ENCODE measurements around the gene NSD1. TPM values are rescaled to one million over a fixed set of nuclear protein-coding genes. Genes with fewer than 3 reads are reported as not detected.

Gene NSD1
- total RNA-seq, 4 donors from 2014 or later, result 41.1 to 58.4 (median 49.5) TPM

DNA sequence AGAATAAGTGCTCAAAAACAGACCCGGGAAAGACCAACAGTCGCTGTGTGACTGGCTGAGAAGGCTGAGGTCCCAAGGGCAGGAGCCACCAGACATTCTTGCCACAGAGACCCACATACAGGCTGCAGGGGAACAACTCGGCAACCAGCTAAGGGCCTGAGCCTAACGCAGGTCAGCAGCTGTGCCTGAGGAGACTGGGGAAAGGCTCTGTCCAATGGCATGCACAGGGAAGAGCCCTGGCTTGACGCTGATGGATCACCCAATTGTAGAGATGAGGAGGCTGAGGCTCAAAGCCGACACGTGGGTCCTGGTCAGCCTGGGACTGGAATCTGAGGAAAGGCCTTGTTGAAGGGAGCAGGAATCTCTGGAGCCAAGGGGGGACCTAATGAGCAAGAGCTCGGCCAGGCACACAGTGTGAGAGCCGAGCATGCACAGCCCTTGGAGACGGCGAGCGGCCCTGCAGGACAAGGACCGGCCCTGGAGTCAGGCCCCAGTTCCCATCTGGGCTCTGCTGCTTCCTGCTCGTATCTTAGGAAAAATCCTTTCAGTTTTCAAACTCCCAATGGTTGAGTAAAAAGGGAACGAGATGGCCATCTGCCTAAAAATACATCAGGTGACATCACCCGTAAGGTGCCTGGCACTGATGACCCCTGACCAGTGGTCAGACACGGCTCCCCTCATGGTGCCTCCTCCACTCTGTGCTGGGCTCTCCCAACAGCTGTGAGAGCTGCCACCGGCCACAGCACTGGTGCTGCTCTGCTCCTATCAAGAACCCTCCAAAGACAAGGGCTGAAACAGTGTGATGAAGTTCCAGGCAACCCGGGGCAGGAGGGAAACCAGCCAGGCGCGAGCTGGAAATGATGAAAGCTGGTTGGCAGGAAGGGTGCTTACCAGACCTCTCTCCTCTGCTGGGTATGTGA, 201.5 kb downstream of the NSD1 start:
- H3K4me3 ChIP-seq, result no peak overlapping the region
- 61 to 87% methylated on average over 5 to 7 of the region's 21 CpGs for WGBS, 2 donors (ENCODE audit: low coverage in 1 of 2)
- peaks cover 0 to 100% of the 10 kb centered on the region in 2 donors for H3K36me3 ChIP-seq
- peaks cover 0 to 8% (median 0%) of the 10 kb centered on the region in 3 donors for H3K4me1 ChIP-seq
- no peaks in the 10 kb centered on the region for H3K9me3 ChIP-seq
- no peak for TF ChIP-seq EP300 (IDR thresholded peaks at IDR 0.05)
- no peak for TF ChIP-seq POLR2AphosphoS5 (IDR thresholded peaks at IDR 0.05)
- TF ChIP-seq POLR2A (IDR thresholded peaks at IDR 0.05), result no peak
- no peak for TF ChIP-seq CTCF (IDR thresholded peaks at IDR 0.05)
- no peak for ATAC-seq
- no peak overlapping the region for H3K27ac ChIP-seq
- no peaks in the 10 kb centered on the region for H3K27me3 ChIP-seq

DNA sequence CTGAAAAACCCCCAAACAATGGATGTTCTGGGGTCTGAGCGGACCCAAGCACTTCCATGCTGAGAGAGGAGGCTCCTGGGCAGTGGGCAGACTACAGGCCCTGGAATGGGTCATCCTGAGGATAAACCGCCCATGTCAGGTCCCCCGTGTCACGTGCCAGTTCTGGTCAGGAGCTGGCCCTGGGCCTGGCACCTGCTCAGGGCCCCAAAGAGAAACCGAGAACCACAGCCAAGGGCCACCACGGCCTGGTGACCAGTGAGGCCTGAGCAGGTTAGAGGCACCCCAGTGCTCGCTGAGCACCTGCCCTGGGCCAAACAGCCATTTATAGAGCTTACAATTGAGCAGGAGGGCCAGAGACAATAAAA, 202.1 kb downstream of the NSD1 start:
- no peak overlapping the region for H3K27ac ChIP-seq
- no peak for ATAC-seq
- no peaks in the 10 kb centered on the region for H3K27me3 ChIP-seq
- peaks cover 0 to 8% (median 0%) of the 10 kb centered on the region in 3 donors for H3K4me1 ChIP-seq
- peaks cover 0 to 100% of the 10 kb centered on the region in 2 donors for H3K36me3 ChIP-seq
- no peaks in the 10 kb centered on the region for H3K9me3 ChIP-seq
- no peak for TF ChIP-seq POLR2AphosphoS5 (IDR thresholded peaks at IDR 0.05)
- no peak for TF ChIP-seq EP300 (IDR thresholded peaks at IDR 0.05)
- TF ChIP-seq CTCF (IDR thresholded peaks at IDR 0.05), result no peak
- no peak for TF ChIP-seq POLR2A (IDR thresholded peaks at IDR 0.05)
- no peak overlapping the region for H3K4me3 ChIP-seq
- WGBS, 2 donors (ENCODE audit: low coverage in 1 of 2), result 94% methylated on average over 5 of the region's 7 CpGs; no CpG with 5 or more reads in 1 of the 2 donors

DNA sequence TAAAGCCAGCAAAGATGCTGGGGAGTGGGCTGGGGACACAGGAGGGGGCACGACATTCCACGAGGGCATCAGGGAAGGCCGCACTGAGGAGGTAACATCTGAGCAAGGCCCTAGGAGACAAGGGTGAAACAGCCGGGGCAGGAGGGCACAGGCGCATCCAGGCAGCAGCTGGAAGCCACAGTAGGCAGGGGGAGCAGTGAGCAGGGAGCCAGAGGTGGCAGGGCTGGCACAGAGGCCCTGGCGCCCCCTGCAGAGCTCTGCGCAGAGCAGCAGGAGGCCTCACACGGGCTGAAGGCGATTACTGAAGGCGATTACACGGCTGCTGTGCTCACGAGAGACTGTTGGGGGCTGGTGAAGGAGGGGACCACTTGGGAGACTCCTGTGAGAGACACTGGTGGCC, 202.5 kb downstream of the NSD1 start:
- H3K4me1 ChIP-seq, result peaks cover 0 to 8% (median 0%) of the 10 kb centered on the region in 3 donors
- H3K27me3 ChIP-seq, result no peaks in the 10 kb centered on the region
- H3K9me3 ChIP-seq, result no peaks in the 10 kb centered on the region
- no peak overlapping the region for H3K27ac ChIP-seq
- no peak for ATAC-seq
- 55% methylated on average over 8 of the region's 12 CpGs; no CpG with 5 or more reads in 1 of the 2 donors for WGBS, 2 donors (ENCODE audit: low coverage in 1 of 2)
- peaks cover 0 to 98% of the 10 kb centered on the region in 2 donors for H3K36me3 ChIP-seq
- no peak overlapping the region for H3K4me3 ChIP-seq
- TF ChIP-seq EP300 (IDR thresholded peaks at IDR 0.05) (no peak), POLR2AphosphoS5 (IDR thresholded peaks at IDR 0.05) (no peak), POLR2A (IDR thresholded peaks at IDR 0.05) (no peak), CTCF (IDR thresholded peaks at IDR 0.05) (no peak)

GRCh38 chr5:177336603-177337494, 203.3 kb downstream of the NSD1 start:
- no peaks in the 10 kb centered on the region for H3K27me3 ChIP-seq
- TF ChIP-seq CTCF (IDR thresholded peaks at IDR 0.05), result no peak
- TF ChIP-seq POLR2AphosphoS5 (IDR thresholded peaks at IDR 0.05), result no peak
- TF ChIP-seq POLR2A (IDR thresholded peaks at IDR 0.05), result no peak
- TF ChIP-seq EP300 (IDR thresholded peaks at IDR 0.05), result no peak
- H3K36me3 ChIP-seq, result peaks cover 0 to 98% of the 10 kb centered on the region in 2 donors
- H3K27ac ChIP-seq, result no peak overlapping the region
- no peak overlapping the region for H3K4me3 ChIP-seq
- ATAC-seq, result no peak
- H3K9me3 ChIP-seq, result no peaks in the 10 kb centered on the region
- WGBS, 2 donors (ENCODE audit: low coverage in 1 of 2), result 92% methylated on average over 7 to 20 of the region's 36 CpGs
- H3K4me1 ChIP-seq, result peaks cover 0 to 8% (median 0%) of the 10 kb centered on the region in 3 donors

All from gastroesophageal sphincter (tissue), 4 donors.